Liver (tissue), 9 donors: ENCODE data around the gene PEX3. TPM values are rescaled to one million over a fixed set of nuclear protein-coding genes. Genes with fewer than 3 reads are reported as not detected.

Experiments used
- DNase-seq: peaks from one replicate; pipeline ENCODE4 v3.0.0-alpha.2; 2017; ENCODE audit warnings: low spot score
- H3K27ac ChIP-seq, 2 donors: one replicate each; pipeline ENCODE4 v1.7.0; 2013; ENCODE audit warnings: inconsistent platforms in 2 of 2, low read length in 2 of 2, control low read depth in 1 of 2, low read depth in 1 of 2, mild to moderate bottlenecking in 1 of 2
- H3K27me3 ChIP-seq, 4 donors: one replicate each; pipeline versions ENCODE4 v1.6.1 to v1.7.0; 2013; ENCODE audit warnings: low read length in 3 of 4, inconsistent platforms in 1 of 4, mild to moderate bottlenecking in 1 of 4, moderate library complexity in 1 of 4; ENCODE audit not compliant: control insufficient read depth in 4 of 4, insufficient read depth in 4 of 4
- H3K36me3 ChIP-seq, 4 donors: one replicate each; pipeline versions ENCODE4 v1.6.1 to v1.7.0; 2013; ENCODE audit warnings: low read length in 3 of 4, mild to moderate bottlenecking in 3 of 4, low read depth in 1 of 4, moderate library complexity in 1 of 4; ENCODE audit not compliant: control insufficient read depth in 4 of 4, insufficient read depth in 3 of 4
- H3K4me1 ChIP-seq, 4 donors: one replicate each; pipeline versions ENCODE4 v1.6.1 to v1.7.0; 2013; ENCODE audit warnings: low read length in 3 of 4, mild to moderate bottlenecking in 3 of 4, moderate library complexity in 1 of 4; ENCODE audit not compliant: control insufficient read depth in 4 of 4, insufficient read depth in 4 of 4
- H3K4me3 ChIP-seq, 3 donors: one replicate each; pipeline versions ENCODE4 v1.6.1 to v1.7.0; 2013; ENCODE audit warnings: low read length in 3 of 3, control low read depth in 1 of 3, low read depth in 1 of 3, mild to moderate bottlenecking in 1 of 3
- H3K9ac ChIP-seq, 2 donors: one replicate each; pipeline ENCODE4 v1.7.0; 2013; ENCODE audit warnings: low read length in 2 of 2, mild to moderate bottlenecking in 2 of 2, moderate library complexity in 2 of 2, control low read depth in 1 of 2, low read depth in 1 of 2
- H3K9me3 ChIP-seq, 4 donors: one replicate each; pipeline versions ENCODE4 v1.6.1 to v1.7.0; 2013; ENCODE audit warnings: low read length in 3 of 4; ENCODE audit not compliant: control insufficient read depth in 4 of 4
- EGR1 ChIP-seq, 2 donors: IDR thresholded peaks; 2 replicates each; pipeline ENCODE4 v1.6.1; 2016 to 2018; ENCODE audit warnings: antibody characterized with exemption in 2 of 2, low read depth in 2 of 2
- FOXA1 ChIP-seq: IDR thresholded peaks from 2 replicates; pipeline ENCODE4 v1.6.1; 2016; ENCODE audit warnings: antibody characterized with exemption
- FOXA2 ChIP-seq: IDR thresholded peaks from 2 replicates; pipeline ENCODE4 v1.6.1; 2016; ENCODE audit warnings: antibody characterized with exemption
- GABPA ChIP-seq, 2 donors: IDR thresholded peaks in 1 of 2; conservative IDR thresholded peaks in 1 of 2; 2 replicates each; pipeline ENCODE4 v1.6.1; 2016; ENCODE audit warnings: antibody characterized with exemption in 2 of 2, mild to moderate bottlenecking in 1 of 2, moderate library complexity in 1 of 2
- HNF4A ChIP-seq, 2 donors: conservative IDR thresholded peaks; 2 replicates each; pipeline ENCODE4 v1.6.1; 2016; ENCODE audit warnings: antibody characterized with exemption in 2 of 2, mild to moderate bottlenecking in 2 of 2
- HNF4G ChIP-seq: IDR thresholded peaks from 2 replicates; pipeline ENCODE4 v1.6.1; 2016; ENCODE audit warnings: antibody characterized with exemption
- JUND ChIP-seq, 2 donors: IDR thresholded peaks; 2 replicates each; pipeline ENCODE4 v1.6.1; 2016; ENCODE audit warnings: antibody characterized with exemption in 2 of 2
- NR2F2 ChIP-seq: IDR thresholded peaks from 2 replicates; pipeline ENCODE4 v1.6.1; 2016; ENCODE audit warnings: antibody characterized with exemption
- RAD21 ChIP-seq, 2 donors: IDR thresholded peaks; 2 replicates each; pipeline ENCODE4 v1.6.1; 2016; ENCODE audit warnings: antibody characterized with exemption in 2 of 2, mild to moderate bottlenecking in 2 of 2
- RXRA ChIP-seq, 2 donors: IDR thresholded peaks; 2 replicates each; pipeline ENCODE4 v1.6.1; 2017 to 2018; ENCODE audit warnings: antibody characterized with exemption in 2 of 2, mild to moderate bottlenecking in 1 of 2
- SP1 ChIP-seq: IDR thresholded peaks from 2 replicates; pipeline ENCODE4 v1.6.1; 2018; ENCODE audit warnings: antibody characterized with exemption, mild to moderate bottlenecking
- TAF1 ChIP-seq: conservative IDR thresholded peaks from 2 replicates; pipeline ENCODE4 v1.6.1; 2016; ENCODE audit warnings: antibody characterized with exemption, mild to moderate bottlenecking
- YY1 ChIP-seq: IDR thresholded peaks from 2 replicates; pipeline ENCODE4 v1.6.1; 2016; ENCODE audit warnings: antibody characterized with exemption, mild to moderate bottlenecking
- WGBS: extraction: QIAGEN DNeasy Blood & Tissue Kit; methylation state at CpG from one replicate; pipeline ENCODE4 v1.1.7; 2013; 5-methylcytosine and 5-hydroxymethylcytosine counted together
- polyA plus RNA-seq, 2 donors: library from polyadenylated mRNA; stranded (reverse) in 1 of 2; unstranded in 1 of 2; fragments of 200-250 nt in 1 of 2; fragments of >200 nt in 1 of 2; fragmentation: Nextera tagmentation in 1 of 2; extraction: Ambion mirVana in 1 of 2; gene quantifications; one replicate each; pipeline versions ENCODE4 v1.2.1 to v1.2.3, GENCODE V29; 2013 to 2015
- total RNA-seq, 2 donors: library from RNA; depleted of rRNA; stranded (reverse); fragments of >200 nt; gene quantifications; one replicate each; pipeline ENCODE4 v1.2.3, GENCODE V29; 2014
- TF ChIP-seq, protein P1 (sequence below): IDR thresholded peaks from 2 replicates; pipeline ENCODE4 v1.6.1; 2016; ENCODE audit warnings: antibody characterized with exemption
- TF ChIP-seq, protein P2 (sequence below): IDR thresholded peaks from 2 replicates; pipeline ENCODE4 v1.6.1; 2016; ENCODE audit warnings: antibody characterized with exemption
- TF ChIP-seq, protein P3 (sequence below): fragments of 150-350 bp; IDR thresholded peaks from 2 replicates; pipeline ENCODE4 v1.5.1; 2017; ENCODE audit warnings: improper control_type of control experiment, low read depth, low read length; ENCODE audit not compliant: missing input control
- TF ChIP-seq, protein P4 (sequence below): IDR thresholded peaks from 2 replicates; pipeline ENCODE4 v1.6.1; 2016; ENCODE audit warnings: antibody characterized with exemption, mild to moderate bottlenecking
- TF ChIP-seq, protein P5 (sequence below): IDR thresholded peaks from 2 replicates; pipeline ENCODE4 v1.6.1; 2016; ENCODE audit warnings: antibody characterized with exemption
- donor health status: healthy.
- donor health status: healthy.
- donor health status: healthy.
- donor health status: healthy.
- donor health status: healthy.

The PEX3 gene
- total and polyA plus RNA-seq, 4 donors: 12.7 to 27.2 (median 15.2) TPM

DNA sequence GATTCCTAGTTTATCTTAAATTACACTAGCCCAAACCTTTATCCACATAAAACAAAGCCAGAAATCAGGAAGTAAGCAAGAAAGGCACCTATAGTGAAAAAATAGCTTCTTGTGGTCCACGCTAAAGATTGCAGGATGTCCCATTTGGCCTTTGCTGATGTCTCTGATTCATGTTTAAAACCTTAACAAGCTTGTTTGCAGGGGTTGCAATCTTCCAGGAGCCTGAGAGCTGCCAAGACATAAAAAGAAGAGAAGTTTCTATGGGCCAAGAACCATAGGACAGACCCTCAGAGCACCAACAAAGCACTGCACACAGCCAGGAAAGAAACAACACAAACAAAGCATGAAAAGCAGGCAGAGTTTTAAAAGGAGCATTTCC lies 49.5 kb upstream of the PEX3 start:
- H3K4me3 ChIP-seq: no peak overlapping the region
- no peaks in the 10 kb centered on the region for H3K36me3 ChIP-seq
- no peaks in the 10 kb centered on the region for H3K27me3 ChIP-seq
- peaks cover 0 to 10% (median under 1%) of the 10 kb centered on the region in 4 donors for H3K4me1 ChIP-seq
- no peaks in the 10 kb centered on the region for H3K9me3 ChIP-seq
- H3K9ac ChIP-seq: no peak overlapping the region
- no peak overlapping the region for H3K27ac ChIP-seq
- TF ChIP-seq, protein P1, sequence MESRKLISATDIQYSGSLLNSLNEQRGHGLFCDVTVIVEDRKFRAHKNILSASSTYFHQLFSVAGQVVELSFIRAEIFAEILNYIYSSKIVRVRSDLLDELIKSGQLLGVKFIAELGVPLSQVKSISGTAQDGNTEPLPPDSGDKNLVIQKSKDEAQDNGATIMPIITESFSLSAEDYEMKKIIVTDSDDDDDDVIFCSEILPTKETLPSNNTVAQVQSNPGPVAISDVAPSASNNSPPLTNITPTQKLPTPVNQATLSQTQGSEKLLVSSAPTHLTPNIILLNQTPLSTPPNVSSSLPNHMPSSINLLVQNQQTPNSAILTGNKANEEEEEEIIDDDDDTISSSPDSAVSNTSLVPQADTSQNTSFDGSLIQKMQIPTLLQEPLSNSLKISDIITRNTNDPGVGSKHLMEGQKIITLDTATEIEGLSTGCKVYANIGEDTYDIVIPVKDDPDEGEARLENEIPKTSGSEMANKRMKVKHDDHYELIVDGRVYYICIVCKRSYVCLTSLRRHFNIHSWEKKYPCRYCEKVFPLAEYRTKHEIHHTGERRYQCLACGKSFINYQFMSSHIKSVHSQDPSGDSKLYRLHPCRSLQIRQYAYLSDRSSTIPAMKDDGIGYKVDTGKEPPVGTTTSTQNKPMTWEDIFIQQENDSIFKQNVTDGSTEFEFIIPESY: no peak
- TF ChIP-seq FOXA1 (no peak), YY1 (no peak), EGR1 (IDR thresholded peaks at IDR 0.05; ENCODE audit: low read depth in 2 of 2) (no peak), TAF1 (no peak), GABPA (IDR thresholded peaks at IDR 0.05 in 1 of 2, conservative IDR thresholded peaks at IDR 0.05 in 1 of 2) (no peak)
- WGBS: 84% methylated on average over 1 of the region's 1 CpG
- DNase-seq: no peak

DNA sequence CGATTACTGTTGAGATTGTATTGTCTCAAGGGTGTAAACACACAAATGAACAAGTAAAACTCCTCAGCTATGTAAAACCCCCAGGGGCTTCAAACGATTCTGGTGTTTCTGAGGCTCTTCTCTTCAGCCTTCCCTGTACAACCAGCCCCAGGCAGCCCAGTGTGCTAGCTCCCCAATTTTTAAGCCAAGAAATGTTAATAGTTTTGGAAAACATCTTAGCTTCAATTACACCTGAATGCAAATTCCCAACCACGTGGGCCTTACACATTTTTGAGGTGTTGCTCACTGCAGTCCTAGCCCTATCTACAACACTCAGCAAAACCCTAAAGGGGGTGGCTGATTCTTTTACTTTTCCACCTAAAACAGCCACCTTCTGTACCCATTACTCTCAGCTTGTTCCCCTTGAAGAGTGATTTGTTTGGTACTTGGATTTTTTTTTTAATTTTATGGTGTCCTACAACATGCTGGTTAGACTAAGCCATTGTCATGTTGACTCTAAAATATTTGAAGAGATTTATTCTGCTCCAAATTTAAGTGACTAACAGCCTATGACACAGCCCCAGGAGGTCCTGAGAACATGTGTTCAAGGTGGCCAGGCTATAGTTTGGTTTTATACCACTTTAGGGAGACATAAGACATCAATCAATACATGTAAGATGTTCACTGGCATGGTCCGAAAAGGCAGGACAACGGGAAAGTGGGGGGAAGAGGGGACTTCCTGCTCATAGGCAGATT lies 48.8 kb upstream of the PEX3 start:
- Histone ChIP-seq H3K9ac (no peak overlapping the region), H3K9me3 (no peaks in the 10 kb centered on the region), H3K36me3 (no peaks in the 10 kb centered on the region), H3K27me3 (no peaks in the 10 kb centered on the region), H3K4me3 (no peak overlapping the region), H3K4me1 (peaks cover 0 to 9% (median under 1%) of the 10 kb centered on the region in 4 donors), H3K27ac (no peak overlapping the region)
- no peak for DNase-seq
- 91% methylated on average over 5 of the region's 5 CpGs for WGBS
- TF ChIP-seq TAF1 (no peak), RXRA (IDR thresholded peaks at IDR 0.05) (no peak), GABPA (IDR thresholded peaks at IDR 0.05 in 1 of 2, conservative IDR thresholded peaks at IDR 0.05 in 1 of 2) (no peak), HNF4G (no peak), YY1 (no peak), RAD21 (IDR thresholded peaks at IDR 0.05) (no peak), HNF4A (conservative IDR thresholded peaks at IDR 0.05) (no peak), SP1 (no peak), JUND (IDR thresholded peaks at IDR 0.05) (no peak), EGR1 (IDR thresholded peaks at IDR 0.05; ENCODE audit: low read depth in 2 of 2) (no peak), NR2F2 (no peak), FOXA2 (no peak), FOXA1 (no peak)
- TF ChIP-seq, protein P2, sequence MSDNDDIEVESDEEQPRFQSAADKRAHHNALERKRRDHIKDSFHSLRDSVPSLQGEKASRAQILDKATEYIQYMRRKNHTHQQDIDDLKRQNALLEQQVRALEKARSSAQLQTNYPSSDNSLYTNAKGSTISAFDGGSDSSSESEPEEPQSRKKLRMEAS: no peak
- TF ChIP-seq, protein P3, sequence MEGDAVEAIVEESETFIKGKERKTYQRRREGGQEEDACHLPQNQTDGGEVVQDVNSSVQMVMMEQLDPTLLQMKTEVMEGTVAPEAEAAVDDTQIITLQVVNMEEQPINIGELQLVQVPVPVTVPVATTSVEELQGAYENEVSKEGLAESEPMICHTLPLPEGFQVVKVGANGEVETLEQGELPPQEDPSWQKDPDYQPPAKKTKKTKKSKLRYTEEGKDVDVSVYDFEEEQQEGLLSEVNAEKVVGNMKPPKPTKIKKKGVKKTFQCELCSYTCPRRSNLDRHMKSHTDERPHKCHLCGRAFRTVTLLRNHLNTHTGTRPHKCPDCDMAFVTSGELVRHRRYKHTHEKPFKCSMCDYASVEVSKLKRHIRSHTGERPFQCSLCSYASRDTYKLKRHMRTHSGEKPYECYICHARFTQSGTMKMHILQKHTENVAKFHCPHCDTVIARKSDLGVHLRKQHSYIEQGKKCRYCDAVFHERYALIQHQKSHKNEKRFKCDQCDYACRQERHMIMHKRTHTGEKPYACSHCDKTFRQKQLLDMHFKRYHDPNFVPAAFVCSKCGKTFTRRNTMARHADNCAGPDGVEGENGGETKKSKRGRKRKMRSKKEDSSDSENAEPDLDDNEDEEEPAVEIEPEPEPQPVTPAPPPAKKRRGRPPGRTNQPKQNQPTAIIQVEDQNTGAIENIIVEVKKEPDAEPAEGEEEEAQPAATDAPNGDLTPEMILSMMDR: no peak
- TF ChIP-seq, protein P1: no peak
- TF ChIP-seq, protein P4, sequence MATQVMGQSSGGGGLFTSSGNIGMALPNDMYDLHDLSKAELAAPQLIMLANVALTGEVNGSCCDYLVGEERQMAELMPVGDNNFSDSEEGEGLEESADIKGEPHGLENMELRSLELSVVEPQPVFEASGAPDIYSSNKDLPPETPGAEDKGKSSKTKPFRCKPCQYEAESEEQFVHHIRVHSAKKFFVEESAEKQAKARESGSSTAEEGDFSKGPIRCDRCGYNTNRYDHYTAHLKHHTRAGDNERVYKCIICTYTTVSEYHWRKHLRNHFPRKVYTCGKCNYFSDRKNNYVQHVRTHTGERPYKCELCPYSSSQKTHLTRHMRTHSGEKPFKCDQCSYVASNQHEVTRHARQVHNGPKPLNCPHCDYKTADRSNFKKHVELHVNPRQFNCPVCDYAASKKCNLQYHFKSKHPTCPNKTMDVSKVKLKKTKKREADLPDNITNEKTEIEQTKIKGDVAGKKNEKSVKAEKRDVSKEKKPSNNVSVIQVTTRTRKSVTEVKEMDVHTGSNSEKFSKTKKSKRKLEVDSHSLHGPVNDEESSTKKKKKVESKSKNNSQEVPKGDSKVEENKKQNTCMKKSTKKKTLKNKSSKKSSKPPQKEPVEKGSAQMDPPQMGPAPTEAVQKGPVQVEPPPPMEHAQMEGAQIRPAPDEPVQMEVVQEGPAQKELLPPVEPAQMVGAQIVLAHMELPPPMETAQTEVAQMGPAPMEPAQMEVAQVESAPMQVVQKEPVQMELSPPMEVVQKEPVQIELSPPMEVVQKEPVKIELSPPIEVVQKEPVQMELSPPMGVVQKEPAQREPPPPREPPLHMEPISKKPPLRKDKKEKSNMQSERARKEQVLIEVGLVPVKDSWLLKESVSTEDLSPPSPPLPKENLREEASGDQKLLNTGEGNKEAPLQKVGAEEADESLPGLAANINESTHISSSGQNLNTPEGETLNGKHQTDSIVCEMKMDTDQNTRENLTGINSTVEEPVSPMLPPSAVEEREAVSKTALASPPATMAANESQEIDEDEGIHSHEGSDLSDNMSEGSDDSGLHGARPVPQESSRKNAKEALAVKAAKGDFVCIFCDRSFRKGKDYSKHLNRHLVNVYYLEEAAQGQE: no peak
- TF ChIP-seq, protein P5, sequence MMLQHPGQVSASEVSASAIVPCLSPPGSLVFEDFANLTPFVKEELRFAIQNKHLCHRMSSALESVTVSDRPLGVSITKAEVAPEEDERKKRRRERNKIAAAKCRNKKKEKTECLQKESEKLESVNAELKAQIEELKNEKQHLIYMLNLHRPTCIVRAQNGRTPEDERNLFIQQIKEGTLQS: no peak
